B cell (primary cell): ENCODE data around the gene ADAM19. TPM values are rescaled to one million over a fixed set of nuclear protein-coding genes. Genes with fewer than 3 reads are reported as not detected.
A peak's percentile ranks its signal among the peaks of the same experiment; 100 is the strongest.

Source experiments
- ATAC-seq: fragments of 200-7000 bp; cut with Tn5 transposase; one replicate; pipeline ENCODE4 v1.10.0; 2021; ENCODE audit warnings: low read depth, mild to moderate bottlenecking, moderate number of reproducible peaks, moderate library complexity
- CTCF ChIA-PET: fragments of 350-600 bp; sonication (Branson Sonifier 250); formaldehyde crosslinking; loops from one replicate; lab custom pipeline; 2021; ENCODE audit warnings: antibody characterized with exemption, inconsistent platforms; lab: Charles Lee
- POLR2A ChIA-PET: fragments of 350-600 bp; sonication (Branson Sonifier 250); formaldehyde crosslinking; loops from one replicate; lab custom pipeline; 2021; ENCODE audit warnings: antibody characterized with exemption; lab: Charles Lee
- DNase-seq: peaks from one replicate; pipeline ENCODE4 v3.0.0; 2013
- H2AFZ ChIP-seq: 2 replicates; pipeline ENCODE4 v1.6.1; 2012; ENCODE audit warnings: mild to moderate bottlenecking, low read depth, low read length; ENCODE audit not compliant: insufficient read depth, poor library complexity, severe bottlenecking
- H3K27ac ChIP-seq, 2 donors: 1 replicate in 1 of 2; 2 replicates in 1 of 2; pipeline ENCODE4 v1.5.1; 2012 to 2013; ENCODE audit warnings: low read length in 2 of 2, mild to moderate bottlenecking in 2 of 2, moderate library complexity in 1 of 2
- H3K27me3 ChIP-seq, 4 experiments: fragments of 200-600 bp in 1 of 4; sonication (generic) in 1 of 4; replicated peaks in 1 of 4; 1 replicate in 2 of 4; 2 replicates in 2 of 4; pipeline versions ENCODE4 v1.6.1 to v1.7.0; 2013 to 2016; ENCODE audit warnings: low read length in 3 of 4, mild to moderate bottlenecking in 2 of 4, mixed read lengths in 1 of 4, moderate library complexity in 1 of 4; ENCODE audit not compliant: insufficient read depth in 4 of 4, control insufficient read depth in 3 of 4; ENCODE audit errors: control extremely low read depth in 1 of 4
- H3K36me3 ChIP-seq, 2 experiments: replicated peaks in 1 of 2; 1 replicate in 1 of 2; 2 replicates in 1 of 2; pipeline versions ENCODE4 v1.6.1 to v1.7.1; 2013; ENCODE audit warnings: low read length in 1 of 2; ENCODE audit not compliant: insufficient read depth in 2 of 2, control insufficient read depth in 1 of 2; ENCODE audit errors: control extremely low read depth in 1 of 2, extremely low read depth in 1 of 2
- H3K4me1 ChIP-seq, 2 donors: fragments of 200-600 bp in 1 of 2; sonication (generic) in 1 of 2; 1 replicate in 1 of 2; 2 replicates in 1 of 2; pipeline versions ENCODE4 v1.5.1 to v1.6.1; 2013 to 2017; ENCODE audit warnings: low read length in 2 of 2; ENCODE audit not compliant: control insufficient read depth in 2 of 2, insufficient read depth in 2 of 2
- H3K4me2 ChIP-seq: replicated peaks from 2 replicates; pipeline ENCODE3; 2012; ENCODE audit warnings: mild to moderate bottlenecking, low read depth, low read length; ENCODE audit not compliant: poor library complexity, severe bottlenecking
- H3K4me3 ChIP-seq, 5 experiments: fragments of 200-600 bp in 1 of 5; sonication (generic) in 1 of 5; 1 replicate in 3 of 5; 2 replicates in 2 of 5; pipeline versions ENCODE4 v1.5.1 to v1.7.0; 2011 to 2016; ENCODE audit warnings: low read length in 4 of 5, mild to moderate bottlenecking in 4 of 5, low read depth in 2 of 5, control low read depth in 1 of 5, moderate library complexity in 1 of 5; ENCODE audit not compliant: insufficient read depth in 1 of 5; ENCODE audit errors: control extremely low read depth in 1 of 5, extremely low read depth in 1 of 5
- H3K79me2 ChIP-seq: fragments of 200-600 bp; sonication (generic); one replicate; pipeline ENCODE4 v1.6.0; 2016; ENCODE audit warnings: low read length; ENCODE audit not compliant: control insufficient read depth, insufficient read depth
- H3K9ac ChIP-seq: fragments of 200-600 bp; sonication (generic); 2 replicates; pipeline ENCODE4 v1.6.1; 2017; ENCODE audit warnings: mild to moderate bottlenecking, low read length, moderate library complexity
- H3K9me3 ChIP-seq, 3 donors: one replicate each; pipeline versions ENCODE4 v1.6.1 to v1.7.1; 2013; ENCODE audit warnings: low read length in 2 of 3; ENCODE audit not compliant: control insufficient read depth in 2 of 3, insufficient read depth in 1 of 3; ENCODE audit errors: control extremely low read depth in 1 of 3
- H4K20me1 ChIP-seq: 2 replicates; pipeline ENCODE4 v1.6.0; 2012; ENCODE audit warnings: mild to moderate bottlenecking, low read length; ENCODE audit not compliant: insufficient read depth, control insufficient read depth, poor library complexity, severe bottlenecking
- H3K27ac Mint-ChIP-seq: one replicate; pipeline ENCODE4 v1.8.0; 2021; ENCODE audit warnings: mixed read lengths
- H3K27me3 Mint-ChIP-seq: one replicate; pipeline ENCODE4 v1.8.0; 2021; ENCODE audit warnings: mixed read lengths
- H3K4me1 Mint-ChIP-seq: one replicate; pipeline ENCODE4 v1.8.0; 2021; ENCODE audit warnings: mixed read lengths
- H3K4me3 Mint-ChIP-seq: one replicate; pipeline ENCODE4 v1.8.0; 2021; ENCODE audit warnings: mixed read lengths
- H3K9me3 Mint-ChIP-seq: one replicate; pipeline ENCODE4 v1.8.0; 2022; ENCODE audit warnings: mixed read lengths; ENCODE audit not compliant: insufficient read depth
- EZH2 ChIP-seq: IDR thresholded peaks from 2 replicates; pipeline ENCODE4 v1.6.1; 2012; ENCODE audit warnings: borderline replicate concordance, low read depth, mild to moderate bottlenecking, moderate library complexity, low read length; ENCODE audit not compliant: insufficient read depth, poor library complexity, severe bottlenecking
- WGBS: methylation state at CpG from one replicate; pipeline ENCODE4 v1.1.5; 2013; ENCODE audit warnings: missing lambda C conversion rate; ENCODE audit not compliant: insufficient coverage; 5-methylcytosine and 5-hydroxymethylcytosine counted together
- intact Hi-C: fragments of 100-400 bp; cut with micrococcal nuclease; formaldehyde crosslinking; loops from one replicate; pipeline ENCODE4 v1.10.0; 2022
- polyA plus RNA-seq: library from polyadenylated mRNA; depleted of rRNA; stranded (reverse); fragments of >200 nt; gene quantifications from 2 replicates; pipeline ENCODE4 v1.2.3, GENCODE V29; 2012
- total RNA-seq, 2 donors: library from RNA; stranded (reverse); fragments of 120-200 nt in 1 of 2; gene quantifications; 1 replicate in 1 of 2; 2 replicates in 1 of 2; pipeline versions ENCODE4 v1.2.3 to v1.2.4, GENCODE V29; 2013 to 2022
- TF ChIP-seq, protein P1 (sequence below): fragments of 200-600 bp; IDR thresholded peaks from one replicate; pipeline ENCODE4 v1.8.0; 2022; ENCODE audit warnings: antibody characterized with exemption, mild to moderate bottlenecking

The ADAM19 gene
- total and polyA plus RNA-seq, 2 donors (not counting 1 experiment from before 2014, with no cell fraction given) = 110 to 171 TPM

DNA sequence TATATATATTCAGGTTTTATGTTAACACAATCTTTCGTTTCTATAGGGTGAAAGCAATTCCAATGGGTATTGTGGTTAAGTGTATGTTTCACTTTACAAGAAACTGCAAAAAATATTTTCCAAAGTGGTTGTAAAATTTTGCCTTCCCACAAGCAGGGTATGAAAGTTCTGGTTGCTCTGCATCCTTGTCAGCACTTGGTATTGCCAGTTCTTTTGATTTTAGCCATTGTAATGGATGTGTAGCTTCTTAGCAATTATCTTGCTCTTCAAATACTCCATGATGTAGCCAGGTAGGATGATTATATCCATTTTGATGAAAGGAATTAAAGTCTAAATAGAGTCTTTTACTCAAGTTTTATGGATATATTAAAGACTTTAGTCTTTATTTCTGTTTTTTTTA is 9.1 kb upstream of the ADAM19 start:
- Histone ChIP-seq H3K9me3 (no peaks in the 10 kb centered on the region), H3K4me1 (peaks cover 34 to 40% of the 10 kb centered on the region in 2 donors), H3K27ac (peak overlapping the region in 1 of 2 donors; percentile 20), H3K36me3 (no peaks in the 10 kb centered on the region), H2AFZ (no peak overlapping the region), H3K4me3 (no peak overlapping the region), H4K20me1 (no peaks in the 10 kb centered on the region), H3K79me2 (peaks cover 7% of the 10 kb centered on the region), H3K4me2 (no peak overlapping the region), H3K9ac (no peak overlapping the region), H3K27me3 (no peaks in the 10 kb centered on the region)
- no peak for DNase-seq
- Mint-ChIP-seq H3K4me3 (no peak overlapping the region), H3K27ac (no peak overlapping the region), H3K4me1 (peaks cover 49% of the 10 kb centered on the region), H3K9me3 (no peaks in the 10 kb centered on the region), H3K27me3 (no peaks in the 10 kb centered on the region)
- TF ChIP-seq, protein P1, sequence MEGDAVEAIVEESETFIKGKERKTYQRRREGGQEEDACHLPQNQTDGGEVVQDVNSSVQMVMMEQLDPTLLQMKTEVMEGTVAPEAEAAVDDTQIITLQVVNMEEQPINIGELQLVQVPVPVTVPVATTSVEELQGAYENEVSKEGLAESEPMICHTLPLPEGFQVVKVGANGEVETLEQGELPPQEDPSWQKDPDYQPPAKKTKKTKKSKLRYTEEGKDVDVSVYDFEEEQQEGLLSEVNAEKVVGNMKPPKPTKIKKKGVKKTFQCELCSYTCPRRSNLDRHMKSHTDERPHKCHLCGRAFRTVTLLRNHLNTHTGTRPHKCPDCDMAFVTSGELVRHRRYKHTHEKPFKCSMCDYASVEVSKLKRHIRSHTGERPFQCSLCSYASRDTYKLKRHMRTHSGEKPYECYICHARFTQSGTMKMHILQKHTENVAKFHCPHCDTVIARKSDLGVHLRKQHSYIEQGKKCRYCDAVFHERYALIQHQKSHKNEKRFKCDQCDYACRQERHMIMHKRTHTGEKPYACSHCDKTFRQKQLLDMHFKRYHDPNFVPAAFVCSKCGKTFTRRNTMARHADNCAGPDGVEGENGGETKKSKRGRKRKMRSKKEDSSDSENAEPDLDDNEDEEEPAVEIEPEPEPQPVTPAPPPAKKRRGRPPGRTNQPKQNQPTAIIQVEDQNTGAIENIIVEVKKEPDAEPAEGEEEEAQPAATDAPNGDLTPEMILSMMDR = no peak
- no peak for TF ChIP-seq EZH2
- CTCF ChIA-PET = interaction anchor here (0.9 to 1.3 kb wide), 3 partner anchors 12 to 159 kb away, joined by 3 to 5 read pairs (median 3); partner anchors contain the start of gene LSM11
- ATAC-seq = no peak
- no CpG with 5 or more reads among the region's 1 CpG for WGBS
- intact Hi-C loops = no loop called here
- POLR2A ChIA-PET = no interaction called here

DNA sequence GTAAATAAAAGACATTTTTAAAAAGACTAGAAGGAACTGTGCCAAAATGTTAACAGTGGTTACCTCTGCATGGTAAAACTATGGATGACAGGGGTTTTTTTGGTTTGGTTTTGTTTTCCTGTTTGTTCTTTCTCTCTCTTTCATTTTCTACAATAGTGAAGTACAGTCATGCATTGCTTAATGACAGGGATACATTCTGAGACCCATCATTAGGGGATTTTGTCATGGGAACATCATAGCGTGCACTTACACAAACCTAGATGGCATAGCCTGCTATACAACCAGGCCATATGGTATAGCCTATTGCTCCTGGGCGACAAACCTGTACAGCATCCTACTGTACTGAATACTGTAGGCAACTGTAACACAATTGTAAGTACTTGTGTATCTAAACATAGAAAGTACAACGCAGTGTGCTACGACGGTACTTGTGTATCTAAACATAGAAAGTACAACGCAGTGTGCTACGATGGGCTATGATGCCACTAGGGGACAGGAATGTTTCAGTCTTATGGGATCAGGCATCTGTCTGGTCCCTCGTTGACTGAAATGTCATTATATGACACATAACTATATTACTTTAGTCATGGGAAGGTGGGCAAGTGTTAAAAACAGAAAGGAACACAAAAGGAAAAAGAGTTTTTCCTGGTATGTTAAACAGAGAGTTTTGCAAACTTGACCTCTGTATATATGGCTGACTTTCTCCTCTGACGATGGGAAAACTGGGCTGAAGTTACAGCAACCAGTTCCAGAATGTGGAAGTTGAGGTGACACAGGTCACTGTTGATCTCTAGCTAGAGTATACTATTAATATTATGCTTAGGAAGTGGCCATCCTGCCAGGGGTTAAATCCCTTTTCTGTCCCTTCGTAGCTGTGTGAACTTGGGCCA is 7.4 kb upstream of the ADAM19 start:
- Mint-ChIP-seq H3K27me3 (no peaks in the 10 kb centered on the region), H3K4me3 (peak overlapping the region; percentile 41), H3K27ac (peak overlapping the region; percentile 57), H3K4me1 (peaks cover 60% of the 10 kb centered on the region), H3K9me3 (no peaks in the 10 kb centered on the region)
- Histone ChIP-seq H4K20me1 (no peaks in the 10 kb centered on the region), H3K79me2 (peaks cover 7% of the 10 kb centered on the region), H3K27me3 (no peaks in the 10 kb centered on the region), H3K9me3 (no peaks in the 10 kb centered on the region), H3K36me3 (no peaks in the 10 kb centered on the region), H2AFZ (peak overlapping the region; percentile 26), H3K4me2 (peak overlapping the region; percentile 32), H3K9ac (peak overlapping the region; percentile 6), H3K27ac (peak overlapping the region; percentile 44 to 63), H3K4me3 (no peak overlapping the region), H3K4me1 (peaks cover 40 to 56% of the 10 kb centered on the region in 2 donors)
- TF ChIP-seq, protein P1 = no peak
- no peak for TF ChIP-seq EZH2
- intact Hi-C loops = no loop called here
- ChIA-PET POLR2A (interaction anchor here (1.1 kb wide), 1 partner anchor 13 kb away, joined by 4 read pairs; no protein-coding TSS in a partner anchor), CTCF (interaction anchor here (1.0 kb wide), 1 partner anchor 160 kb away, joined by 3 read pairs; the partner anchor contains the start of gene LSM11)
- 40% methylated on average over 1 of the region's 10 CpGs for WGBS
- DNase-seq = peak; percentile 53
- ATAC-seq = peak; percentile 54
